HG03432 (cell line): ENCODE data around the gene SHPK.

ENCODE experiments used
- ATAC-seq: cut with Tn5 transposase; IDR thresholded peaks from one replicate; pipeline ENCODE4 v1.9.1; 2021; ENCODE audit warnings: mild to moderate bottlenecking, moderate library complexity; ENCODE audit not compliant: unreplicated experiment

SHPK gene

DNA sequence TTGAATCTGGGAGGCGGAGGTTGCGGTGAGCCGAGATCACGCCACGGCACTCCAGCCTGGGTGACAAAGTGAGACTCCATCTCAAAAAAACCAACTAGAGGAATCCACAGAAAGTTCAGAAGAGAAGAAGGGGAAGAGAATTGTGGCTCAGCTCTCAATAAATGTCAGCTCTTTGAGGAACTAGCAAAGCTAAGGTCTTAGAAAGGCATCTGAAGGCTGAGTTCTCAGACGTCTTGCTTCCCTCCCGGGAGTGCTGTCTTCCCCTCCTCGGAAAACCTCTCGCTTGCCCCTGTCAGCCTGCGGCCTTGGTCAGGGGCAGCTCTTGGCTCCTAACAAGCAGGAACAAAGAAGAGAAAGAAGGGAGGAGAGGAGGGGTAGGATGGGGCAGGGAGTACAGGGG is 5.3 kb downstream of the SHPK start:
- ATAC-seq: no peak

DNA sequence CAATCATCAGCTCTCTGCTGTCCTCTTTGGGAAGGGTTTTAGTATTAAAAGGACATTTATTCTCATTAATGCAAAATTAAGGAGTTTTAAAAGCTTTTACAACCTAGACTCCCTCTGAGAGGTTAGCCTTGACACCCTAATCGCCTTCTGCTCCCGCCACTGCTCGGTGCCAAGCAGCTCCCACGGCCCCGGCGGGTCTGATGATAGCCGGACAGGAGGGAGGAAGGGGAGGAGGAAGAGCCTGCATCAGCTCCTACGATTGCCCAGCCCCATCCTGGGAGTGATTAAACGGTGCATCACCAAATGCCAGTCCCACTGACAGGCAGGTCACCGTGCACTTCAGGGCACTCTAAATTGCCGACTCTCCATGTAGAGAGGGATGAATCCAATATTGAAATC is 8.3 kb downstream of the SHPK start:
- ATAC-seq: no peak

DNA sequence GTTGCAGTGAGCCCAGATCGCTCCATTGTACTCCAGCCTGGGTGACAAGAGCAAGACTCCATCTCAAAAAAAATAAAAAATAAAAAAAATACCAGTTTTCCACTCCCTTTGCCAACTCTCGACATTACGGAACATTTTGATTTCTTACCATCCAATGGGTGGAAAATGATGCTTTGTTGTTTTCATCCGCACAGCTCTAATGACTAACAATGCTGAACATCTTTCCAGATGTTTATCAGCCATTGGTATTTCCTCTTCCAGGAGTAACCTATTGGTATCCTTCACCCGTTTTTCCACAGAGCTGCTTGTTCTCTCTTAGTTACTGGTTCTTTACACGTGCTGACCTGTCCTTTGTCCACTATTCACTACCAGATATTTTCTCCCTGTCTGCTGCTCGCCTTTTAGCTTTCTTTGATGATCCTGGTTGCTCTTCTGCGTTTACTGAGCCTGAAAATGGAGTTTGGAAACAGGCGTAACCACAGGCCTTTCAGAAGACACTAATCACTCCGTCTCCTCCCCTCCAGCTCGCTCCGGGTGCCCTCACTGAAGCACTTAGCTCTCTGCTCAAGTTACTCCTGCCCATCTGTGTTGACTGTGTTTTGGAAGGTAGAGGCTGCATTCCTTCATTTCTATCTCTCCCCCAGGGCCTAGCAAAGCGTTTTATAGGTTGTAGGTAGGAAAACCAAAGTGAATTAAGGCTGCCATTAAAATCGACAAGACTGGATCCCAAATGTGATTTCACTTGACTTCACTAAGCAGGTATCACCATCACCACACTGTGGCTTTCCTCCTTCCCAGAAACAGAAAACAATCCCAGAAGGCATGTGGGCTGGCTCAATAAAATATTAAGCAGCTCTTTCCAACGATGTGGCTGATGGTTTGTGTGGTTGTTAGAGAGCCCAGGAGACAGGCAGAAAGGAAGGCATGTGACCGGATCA is 8.9 kb downstream of the SHPK start:
- ATAC-seq: no peak

DNA sequence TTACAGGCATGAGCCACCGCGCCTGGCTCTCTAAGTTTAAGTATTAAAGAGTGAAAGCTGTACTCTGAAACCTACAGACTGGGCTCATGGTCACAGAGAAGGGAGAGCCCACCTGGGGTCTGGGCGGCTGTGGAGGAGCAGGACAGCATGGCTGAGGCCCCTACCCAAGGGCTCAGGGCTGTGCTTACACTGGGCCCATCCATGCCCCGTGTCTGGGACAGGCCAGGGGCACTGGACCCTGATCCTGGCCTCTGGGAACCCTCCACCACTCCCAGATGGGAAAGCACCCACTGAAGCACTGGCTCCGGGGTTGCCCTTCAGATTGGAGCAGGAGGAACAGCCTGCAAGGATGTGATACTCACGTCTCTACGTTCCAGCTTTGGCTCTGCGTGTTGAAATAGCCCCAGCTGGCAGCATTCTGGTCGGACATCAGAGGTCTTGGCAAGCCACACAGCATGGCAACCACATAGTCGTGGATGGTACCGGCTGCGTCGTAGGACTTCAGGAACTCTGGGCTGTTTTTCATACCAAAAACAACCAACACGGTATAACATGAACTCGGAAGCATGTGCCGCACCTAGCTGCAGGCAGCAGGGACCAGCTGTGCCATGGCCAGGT is 13.0 kb downstream of the SHPK start:
- ATAC-seq: no peak

DNA sequence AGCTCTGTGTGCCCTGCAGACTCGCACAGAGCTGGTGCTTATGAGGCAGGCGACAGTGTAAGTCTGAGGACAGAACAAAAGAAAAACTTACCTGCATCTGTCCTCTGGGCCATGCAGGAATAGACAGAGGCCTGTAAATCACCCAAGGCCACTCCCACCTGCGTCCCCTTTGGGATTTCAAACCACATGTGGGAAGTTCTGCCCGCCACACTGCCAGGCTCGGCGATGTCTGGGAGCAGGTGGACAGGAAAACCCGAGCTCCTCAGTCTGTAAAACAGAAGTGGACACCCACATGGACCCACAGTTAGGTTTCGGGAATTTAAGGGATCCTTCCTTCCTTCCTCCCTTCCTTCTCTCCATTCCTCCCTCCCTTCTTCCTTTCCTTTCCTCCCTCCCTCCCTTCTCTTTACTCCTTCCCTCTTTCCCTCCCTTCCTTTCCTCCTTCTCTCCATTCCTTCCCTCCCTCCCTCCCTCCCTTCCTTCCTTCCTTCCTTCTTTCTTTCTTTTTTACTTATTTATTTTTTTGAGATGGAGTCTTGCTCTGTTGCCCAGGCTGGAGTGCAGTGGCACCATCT is 14.8 kb downstream of the SHPK start:
- no peak for ATAC-seq

DNA sequence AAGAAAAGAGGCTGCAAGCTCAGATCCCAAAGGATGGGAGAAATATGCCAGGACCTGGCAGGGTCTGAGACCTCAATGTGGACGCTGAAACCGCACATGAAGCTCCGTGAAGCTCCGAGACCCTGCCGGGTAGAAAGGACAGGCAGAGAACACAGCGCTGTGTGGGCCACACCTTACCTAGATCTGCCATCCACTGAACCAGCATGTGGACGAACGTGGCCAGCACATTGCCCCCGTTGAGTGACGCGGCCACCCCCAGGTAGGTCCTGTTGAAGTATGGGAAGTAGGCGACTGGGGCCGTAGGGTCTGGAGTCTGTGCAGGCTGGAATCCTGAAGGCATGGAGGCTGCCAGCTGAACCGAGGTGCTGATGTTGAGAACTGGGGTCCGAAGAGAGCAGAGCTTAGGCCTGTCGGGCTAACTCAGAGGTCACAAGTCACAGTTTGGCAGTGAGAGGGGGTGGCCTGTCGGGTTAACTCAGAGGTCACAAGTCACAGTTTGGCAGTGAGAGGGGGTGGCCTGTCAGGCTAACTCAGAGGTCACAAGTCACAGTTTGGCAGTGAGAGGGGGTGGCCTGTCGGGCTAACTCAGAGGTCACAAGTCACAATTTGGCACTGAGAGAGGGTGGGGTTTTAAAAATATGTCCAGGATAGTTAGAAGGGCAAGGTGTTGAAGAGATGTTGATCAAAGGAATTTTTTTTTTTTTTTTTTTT is 20.7 kb downstream of the SHPK start:
- no peak for ATAC-seq

DNA sequence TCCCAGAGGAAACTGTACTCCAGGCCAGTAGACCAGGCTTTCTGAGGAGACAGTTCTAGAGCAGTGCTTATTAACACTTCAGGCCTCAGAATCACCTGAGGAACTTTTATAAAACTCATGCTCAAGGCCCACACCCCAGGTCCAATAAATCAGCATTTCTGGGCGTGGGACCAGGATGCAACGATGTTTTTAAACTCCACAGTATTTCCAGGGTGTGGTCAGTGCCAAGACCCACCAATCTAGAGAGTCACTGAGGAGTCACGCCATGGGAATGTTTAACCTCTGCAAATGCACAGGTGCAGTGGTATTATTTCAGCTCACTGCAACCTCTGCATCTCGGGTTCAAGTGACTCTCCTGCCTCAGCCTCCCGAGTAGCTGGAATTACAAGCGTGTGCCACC is 22.9 kb downstream of the SHPK start:
- ATAC-seq: no peak

DNA sequence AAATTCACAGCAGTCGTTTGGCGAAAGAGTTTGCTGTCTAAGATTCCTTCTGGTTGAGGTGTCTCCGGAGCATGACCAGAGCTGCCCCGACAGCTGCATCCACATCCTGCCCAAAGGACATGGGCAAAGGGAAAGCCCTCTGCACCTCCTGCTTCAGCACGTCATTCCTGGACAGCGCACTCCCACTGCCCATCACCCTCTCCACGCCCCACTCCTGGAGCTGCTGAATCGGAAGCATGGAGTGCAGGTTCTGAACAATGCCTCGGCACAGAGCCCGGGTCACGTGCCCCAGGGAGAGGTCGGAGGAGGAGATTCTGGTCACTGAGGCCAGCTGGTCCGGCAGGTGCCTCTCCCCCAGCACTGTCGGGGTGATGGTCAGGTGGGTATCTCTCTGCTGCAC is 25.5 kb downstream of the SHPK start:
- ATAC-seq: no peak

DNA sequence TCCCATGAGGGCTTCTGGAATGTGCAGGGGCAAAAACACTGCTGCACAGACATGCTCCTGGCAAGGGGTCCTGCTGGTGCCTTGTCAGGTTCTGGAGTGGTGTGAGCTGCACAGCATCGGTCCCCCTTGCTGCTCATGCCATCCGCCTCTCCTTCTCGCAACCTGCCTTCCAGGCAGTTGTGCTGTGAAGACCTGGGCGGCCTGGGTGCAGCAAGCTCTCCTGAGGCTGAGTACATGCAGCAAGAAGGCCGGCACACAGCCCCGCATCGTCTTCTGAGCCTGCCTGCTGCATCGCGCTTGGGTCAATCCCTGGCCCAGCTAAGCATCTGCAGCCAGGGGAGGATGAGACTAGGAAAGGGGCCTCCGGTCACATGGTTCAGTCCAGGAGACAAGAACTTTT is 26.4 kb downstream of the SHPK start:
- no peak for ATAC-seq

DNA sequence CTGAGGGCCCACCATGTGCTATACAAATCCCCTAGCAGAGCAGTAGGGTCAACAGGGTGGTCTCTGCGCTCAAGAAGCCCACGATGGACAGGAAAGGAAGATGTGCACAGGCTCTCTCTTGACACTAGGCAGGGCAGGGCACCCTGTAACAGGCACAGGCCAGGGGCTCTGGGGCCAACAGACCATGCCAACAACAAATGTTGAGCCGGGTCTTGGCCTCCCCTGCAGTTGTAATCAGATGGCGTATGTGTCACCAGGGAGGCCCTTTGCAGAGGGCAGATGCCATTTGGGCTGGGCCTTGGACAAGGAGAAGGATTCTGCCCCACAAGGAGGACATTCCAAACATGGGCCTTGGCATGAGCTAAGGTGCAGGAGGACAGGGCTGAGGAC is 32.2 kb downstream of the SHPK start:
- ATAC-seq: no peak

DNA sequence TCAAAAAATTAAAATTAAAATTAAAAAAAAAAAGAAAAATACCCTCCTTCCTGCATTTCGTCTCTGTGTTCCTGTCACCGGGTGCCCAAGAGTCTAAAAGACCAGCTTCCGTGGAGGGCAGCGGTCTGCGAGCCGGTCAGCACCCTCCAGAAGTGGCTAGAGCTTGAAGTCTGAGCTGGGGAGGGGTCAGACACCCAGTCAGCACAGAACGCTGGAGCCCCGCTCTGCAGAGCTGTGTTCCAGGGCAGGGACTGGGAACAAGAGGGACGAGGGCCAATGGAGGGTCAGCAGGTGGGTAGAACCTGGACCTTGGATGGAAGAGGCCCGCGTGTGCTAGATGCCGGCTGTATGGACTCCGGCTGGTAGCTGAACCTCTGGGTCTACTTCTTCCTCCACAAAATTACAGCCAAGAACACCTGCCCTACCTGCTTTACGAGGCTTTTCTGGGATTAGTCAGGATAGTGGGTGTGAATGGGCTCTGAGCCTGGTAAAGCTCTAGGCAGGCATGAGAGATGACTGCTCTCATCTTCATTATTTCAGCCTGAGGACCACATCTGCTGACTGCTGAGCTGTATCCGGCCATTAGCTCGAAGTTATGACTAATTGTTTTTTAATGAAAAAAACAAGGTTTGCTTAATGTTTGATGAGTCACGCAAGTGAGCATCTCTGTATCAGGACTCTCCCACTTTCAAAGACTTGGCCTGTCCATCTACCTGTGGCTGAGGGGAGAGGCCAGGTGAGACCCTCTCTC is 32.8 kb downstream of the SHPK start:
- ATAC-seq: no peak

DNA sequence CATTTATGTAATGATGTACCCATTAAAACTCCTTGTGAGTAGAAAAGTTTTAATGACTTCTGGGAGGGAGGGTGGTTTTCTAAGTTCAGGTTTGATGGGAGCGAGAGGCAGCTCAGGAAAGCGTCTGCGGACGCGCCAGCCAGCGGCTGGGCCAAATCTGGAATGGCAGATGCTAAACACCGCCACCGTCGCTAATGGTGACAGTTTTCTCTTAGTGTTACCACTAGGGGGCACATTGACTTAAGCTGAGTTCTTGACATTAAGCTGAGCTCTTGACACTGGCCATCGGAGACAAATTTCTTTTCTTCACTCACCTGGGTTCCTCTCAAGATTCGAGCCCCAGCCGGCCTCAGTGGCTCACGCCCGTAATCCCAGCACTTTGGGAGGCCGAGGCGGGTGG is 33.6 kb downstream of the SHPK start:
- ATAC-seq: no peak

DNA sequence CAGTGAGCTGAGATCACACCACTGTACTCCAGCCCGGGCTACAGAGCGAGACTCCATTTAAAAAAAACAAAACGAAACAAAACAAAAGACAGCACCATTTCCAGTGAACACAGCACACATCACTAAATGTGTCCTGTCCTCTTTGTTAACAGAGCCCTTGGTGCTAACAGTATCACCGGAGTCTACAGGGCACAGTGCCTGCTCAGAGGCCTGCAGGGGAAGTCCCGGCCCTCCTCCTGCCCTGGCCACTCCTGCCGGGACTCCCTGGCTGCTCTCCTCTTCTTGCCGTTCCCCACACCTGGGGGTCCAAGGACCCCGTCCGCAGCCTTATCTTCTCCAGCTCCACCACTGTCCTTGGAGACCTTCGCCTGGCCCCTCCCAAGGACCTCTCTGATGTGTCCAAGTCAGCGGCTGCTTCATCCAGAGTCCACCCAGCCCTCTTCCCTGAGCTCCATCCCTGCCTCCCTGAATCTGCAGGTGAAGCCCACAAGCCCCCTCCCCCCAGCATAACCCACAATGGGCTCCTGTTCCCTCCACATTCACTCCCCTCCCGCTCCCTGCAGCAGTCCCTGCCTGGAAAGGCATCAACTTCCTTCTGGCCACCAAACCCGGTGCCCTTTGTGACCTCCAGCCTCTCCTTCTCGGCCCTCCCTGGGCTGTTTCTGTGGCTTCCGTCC is 35.4 kb downstream of the SHPK start:
- ATAC-seq: no peak

DNA sequence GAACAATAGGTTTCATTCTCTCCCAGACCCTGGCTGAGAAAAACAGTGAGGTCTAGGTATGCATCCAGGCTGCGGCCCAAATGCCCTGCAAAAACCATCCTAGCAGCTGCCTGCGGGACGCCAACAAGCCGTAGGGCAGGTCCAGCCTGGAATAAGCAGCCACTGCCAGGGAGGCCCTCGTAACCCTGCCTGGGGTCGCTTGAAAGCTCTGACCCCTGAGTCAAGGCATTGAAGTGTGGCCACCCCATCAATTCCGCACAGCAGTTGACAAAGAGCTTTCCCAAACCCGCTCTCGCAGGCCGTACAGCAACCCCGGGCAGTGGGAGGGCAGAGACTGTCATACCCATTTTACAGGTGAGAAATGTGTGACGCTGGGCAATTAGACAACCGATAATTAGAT is 38.0 kb downstream of the SHPK start:
- no peak for ATAC-seq

DNA sequence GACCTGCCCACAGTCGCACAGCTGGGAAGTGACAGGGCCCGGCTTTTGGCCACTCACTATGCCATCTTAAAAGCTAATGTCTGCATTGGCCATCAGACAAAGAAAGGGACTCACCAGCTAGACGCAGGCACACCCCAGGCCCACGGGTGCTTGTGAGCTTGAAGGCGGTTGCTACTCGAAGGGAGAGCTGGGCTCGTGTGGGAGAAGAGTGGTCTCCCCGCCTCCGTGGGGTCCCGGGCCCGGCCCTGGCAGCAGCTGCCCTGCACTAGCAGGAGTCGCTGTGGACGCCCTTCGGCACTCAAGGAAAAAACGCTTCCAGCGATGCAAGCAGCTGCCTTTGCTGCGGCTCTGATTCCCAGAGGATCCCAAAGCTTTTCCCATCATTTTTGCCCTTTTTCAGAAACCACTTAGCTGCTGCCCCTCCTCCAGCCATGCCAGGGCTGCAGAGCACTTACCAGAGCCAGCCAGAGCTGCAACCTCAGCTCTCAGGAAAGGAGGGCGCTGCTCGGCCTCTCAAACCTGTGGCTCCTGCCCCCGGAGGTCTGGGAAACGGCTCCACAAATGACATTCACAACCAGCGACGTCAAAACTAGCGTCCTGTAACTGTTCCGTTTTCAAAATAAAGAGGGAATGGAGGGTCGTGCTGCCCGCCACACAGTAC is 39.1 kb downstream of the SHPK start:
- no peak for ATAC-seq

DNA sequence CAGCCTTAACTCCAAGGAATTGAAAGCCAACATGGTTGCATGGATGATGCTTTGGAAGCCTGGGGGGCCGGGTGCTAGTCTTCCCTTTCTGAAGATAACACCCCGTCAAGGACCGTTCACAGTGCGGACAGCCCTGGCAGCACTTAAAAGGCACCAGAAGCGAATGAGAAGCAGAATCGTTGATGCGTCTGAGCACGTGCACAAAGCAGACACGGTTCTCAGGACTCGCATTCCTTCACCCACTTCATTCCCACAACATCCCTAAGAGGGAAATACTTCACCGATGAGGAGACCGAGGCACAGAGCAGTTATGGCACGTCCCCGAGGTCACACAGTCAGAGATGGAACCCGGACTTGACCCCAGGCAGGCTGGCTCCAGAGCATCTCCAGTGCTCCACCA is 41.1 kb downstream of the SHPK start:
- ATAC-seq: no peak

DNA sequence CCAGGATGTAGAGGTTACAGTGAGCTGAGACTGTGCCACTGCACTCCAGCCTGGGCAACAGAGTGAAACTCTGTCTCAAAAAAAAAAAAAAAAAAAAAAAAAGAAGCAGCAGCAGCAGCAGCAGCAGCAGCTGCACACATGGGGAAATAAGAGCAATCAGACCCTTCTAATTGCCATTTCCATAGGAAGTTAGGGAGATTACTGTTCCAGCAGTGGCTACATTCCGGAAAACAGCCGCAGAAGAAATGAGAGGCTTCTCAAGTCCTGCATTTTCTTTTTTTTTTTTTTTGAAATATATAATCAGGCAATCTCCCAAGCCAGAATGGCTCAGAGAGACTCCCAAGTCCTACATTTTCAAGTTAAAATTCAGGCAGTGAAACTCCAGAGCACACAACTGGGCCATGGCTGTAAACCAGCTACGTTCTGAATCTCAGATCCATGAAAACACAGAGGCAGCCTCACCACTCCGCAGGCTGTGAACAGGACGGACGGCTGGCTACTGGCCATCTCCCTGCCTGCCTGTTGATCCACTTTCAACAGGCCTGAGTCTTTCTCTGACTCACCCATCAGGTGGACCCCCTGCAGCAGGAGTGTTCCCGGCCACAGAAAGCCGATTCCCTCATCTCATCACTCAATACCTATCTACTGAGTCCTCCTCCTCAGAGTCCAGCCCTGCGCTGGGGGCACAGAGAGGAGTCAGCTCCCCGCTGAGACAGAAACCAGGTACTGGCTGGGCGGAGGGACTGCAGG is 41.8 kb downstream of the SHPK start:
- no peak for ATAC-seq

DNA sequence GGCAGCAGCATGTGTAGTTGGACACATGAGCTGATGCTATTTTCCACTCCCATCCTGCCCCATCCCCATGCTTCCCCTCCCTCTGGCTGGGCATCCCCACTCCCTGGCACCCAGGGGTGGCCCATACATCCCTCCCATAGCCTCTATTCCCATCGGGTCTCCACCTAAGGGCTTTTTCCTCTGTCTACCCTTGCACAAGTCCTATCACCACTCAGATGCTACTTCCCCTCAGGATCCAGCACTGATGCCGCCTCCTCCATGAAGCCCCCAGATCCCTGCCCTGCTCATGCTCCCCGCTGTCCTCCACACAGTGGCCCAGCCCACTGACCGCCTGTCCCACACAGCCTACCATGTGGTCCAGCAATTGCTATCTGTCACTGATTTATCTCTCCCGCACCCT is 42.7 kb downstream of the SHPK start:
- ATAC-seq: no peak

DNA sequence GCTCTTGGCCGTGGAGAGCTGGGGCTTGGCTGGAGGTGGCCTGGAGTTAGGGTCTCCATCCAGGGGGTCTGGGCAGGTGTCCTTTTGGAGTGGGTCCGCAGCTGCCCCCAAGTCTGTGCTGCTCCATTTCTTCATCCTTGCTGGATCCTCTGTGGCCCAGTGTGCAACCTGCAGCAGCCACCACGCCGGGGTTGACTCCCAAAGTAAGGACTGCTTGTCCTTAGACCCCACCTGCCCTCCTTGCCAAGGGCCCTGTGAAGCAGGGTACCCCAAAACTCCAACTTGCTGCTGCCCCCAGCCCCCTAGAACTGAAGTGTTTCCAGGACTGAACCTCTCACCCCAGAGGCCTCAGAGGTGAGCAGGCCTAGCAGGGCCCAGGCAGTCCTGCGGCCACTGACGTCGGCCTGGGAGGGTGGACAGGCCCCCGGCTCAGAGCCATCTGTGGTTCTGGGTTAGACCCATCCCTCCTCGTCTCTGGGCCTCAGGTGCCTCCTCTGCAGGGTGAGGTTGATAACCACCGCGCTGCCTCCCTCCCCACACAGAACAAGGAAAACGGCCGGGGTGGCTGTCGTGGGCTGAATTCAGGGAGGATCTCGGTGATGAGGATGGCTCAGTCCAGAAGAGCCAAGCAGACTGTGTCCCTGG is 43.7 kb downstream of the SHPK start:
- ATAC-seq: no peak
